Measurements from ENCODE around the gene NOSIP. TPM values are rescaled to one million over a fixed set of nuclear protein-coding genes. Genes with fewer than 3 reads are reported as not detected.
A peak's percentile ranks its signal among the peaks of the same experiment; 100 is the strongest.

NOSIP gene
- total and polyA plus RNA-seq, 5 experiments from 2014 or later, result 162 to 854 (median 662) TPM

DNA sequence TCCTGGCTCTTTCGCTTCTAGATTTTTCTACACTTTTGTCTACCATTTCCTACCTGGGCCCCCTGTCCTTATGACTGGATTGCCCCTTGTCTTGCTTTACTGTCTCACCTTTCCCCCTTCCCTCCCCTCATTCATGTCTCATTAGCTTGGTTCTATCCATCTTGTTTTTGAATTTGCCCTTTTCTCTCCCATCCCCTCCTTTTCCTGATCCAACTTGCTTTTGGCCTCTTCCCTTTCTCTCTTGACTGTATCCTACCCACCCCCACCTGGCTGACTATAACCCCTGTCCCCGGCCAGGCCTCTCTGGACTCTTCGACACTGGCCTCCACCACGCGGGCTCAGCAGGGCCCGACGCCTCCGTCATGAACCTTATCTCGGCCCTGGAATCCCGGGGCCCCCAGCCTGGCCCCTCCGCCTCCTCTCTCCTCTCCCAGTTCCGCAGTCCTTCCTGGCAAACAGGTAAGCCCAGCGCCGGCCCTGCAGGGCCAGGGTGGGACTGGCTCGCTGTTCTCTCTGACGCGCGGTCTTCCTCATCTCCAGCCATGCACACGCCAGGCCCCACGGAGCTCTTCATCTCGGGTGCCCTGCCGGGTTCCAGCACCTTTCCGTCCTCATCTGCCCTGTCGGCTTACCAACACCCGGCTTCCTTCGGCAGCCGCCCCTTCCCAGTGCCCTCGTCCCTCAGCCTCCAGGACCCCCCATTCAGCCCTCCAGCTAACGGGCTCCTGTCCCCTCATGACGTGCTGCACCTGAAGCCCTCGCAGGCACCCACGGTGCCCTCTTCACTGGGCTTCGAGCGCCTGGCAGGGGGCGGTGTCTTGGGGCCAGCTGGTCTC lies 14.0 kb upstream of the NOSIP start:
- H3K27ac Mint-ChIP-seq, result peak overlapping the region in 9 of 10 donors; percentile 89 to 97 (median 91)
- H3K27me3 Mint-ChIP-seq, result no peaks in the 10 kb centered on the region
- no peaks in the 10 kb centered on the region for H3K9me3 Mint-ChIP-seq
- POLR2A ChIA-PET, result interaction anchor here (0.5 to 11.9 kb wide), 6 partner anchors 16 to 275 kb away, joined by 3 to 180 read pairs (median 5); partner anchors contain the start of genes BCL2L12, IRF3, RRAS and SCAF1
- H3K4me1 Mint-ChIP-seq, result peaks cover 19 to 38% (median 31%) of the 10 kb centered on the region in 4 donors
- DNase-seq (no peak), ATAC-seq (no peak)
- H3K4me3 Mint-ChIP-seq, result peak overlapping the region; percentile 76 to 95 (median 88)
- H3K36me3 Mint-ChIP-seq, result peaks cover 0 to 30% (median 5%) of the 10 kb centered on the region in 3 donors

GRCh38 chr19:49593233-49594113 lies 13.1 kb upstream of the NOSIP start:
- no peaks in the 10 kb centered on the region for H3K9me3 Mint-ChIP-seq
- no peaks in the 10 kb centered on the region for H3K27me3 Mint-ChIP-seq
- POLR2A ChIA-PET, result interaction anchor here (0.5 to 11.9 kb wide), 16 partner anchors 10 to 276 kb away, joined by 3 to 180 read pairs (median 4); partner anchors contain the start of genes BCL2L12, IRF3, NOSIP and PNKP
- DNase-seq, result peak; percentile 85 to 96 (median 90)
- H3K36me3 Mint-ChIP-seq, result peaks cover 0 to 25% (median 5%) of the 10 kb centered on the region in 3 donors
- ATAC-seq, result peak; percentile 45 to 50
- peak overlapping the region; percentile 86 to 97 (median 90) for H3K4me3 Mint-ChIP-seq
- H3K27ac Mint-ChIP-seq, result peak overlapping the region; percentile 83 to 97 (median 91)
- H3K4me1 Mint-ChIP-seq, result peaks cover 23 to 46% (median 34%) of the 10 kb centered on the region in 4 donors

DNA sequence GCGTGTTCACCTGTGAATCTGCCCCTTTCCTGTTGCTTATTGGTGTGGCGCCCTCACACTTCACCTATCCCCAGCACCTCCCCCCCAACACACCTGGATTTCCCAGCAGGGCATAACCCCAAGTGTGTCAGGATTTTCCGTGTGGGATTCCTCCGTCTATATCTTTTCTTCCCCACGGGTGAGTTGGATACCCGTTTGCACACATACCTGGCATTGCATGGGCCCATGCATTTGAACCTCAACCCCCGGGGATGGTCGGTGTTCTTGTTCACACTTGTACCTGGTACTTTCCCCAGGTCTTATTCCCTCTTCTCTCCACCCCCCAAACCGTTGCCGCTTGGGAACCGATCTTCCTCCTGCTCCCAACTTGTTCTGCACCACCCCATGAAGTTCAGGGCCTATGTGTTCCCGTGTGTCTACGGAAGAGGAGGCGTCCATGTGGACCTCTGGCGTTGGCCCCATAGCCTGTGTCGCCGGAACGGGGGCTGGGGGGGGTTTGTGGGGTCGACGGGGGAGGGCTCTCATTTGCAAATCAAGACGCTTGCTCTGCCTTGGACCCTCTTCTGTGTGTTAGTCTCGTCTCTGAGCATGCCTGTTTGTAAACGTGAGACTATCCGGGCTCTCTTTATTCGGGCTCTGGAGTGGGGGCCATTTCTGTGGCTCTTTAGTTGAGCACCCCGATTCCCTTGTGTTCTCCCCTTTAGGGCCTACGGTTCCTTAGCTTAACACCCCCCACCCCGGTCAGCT lies 12.3 kb upstream of the NOSIP start:
- Mint-ChIP-seq H3K4me3 (peak overlapping the region; percentile 86 to 97 (median 90)), H3K9me3 (no peaks in the 10 kb centered on the region), H3K27ac (peak overlapping the region; percentile 55 to 97 (median 91)), H3K27me3 (no peaks in the 10 kb centered on the region), H3K4me1 (peaks cover 24 to 46% (median 34%) of the 10 kb centered on the region in 4 donors), H3K36me3 (peaks cover 0 to 18% (median 5%) of the 10 kb centered on the region in 3 donors)
- ATAC-seq (no peak), DNase-seq (peak in 4 of 10 donors; percentile 25 to 64 (median 42))
- POLR2A ChIA-PET, result interaction anchor here (0.6 to 11.9 kb wide), 15 partner anchors 9 to 367 kb away, joined by 3 to 180 read pairs (median 5); partner anchors contain the start of genes BCL2L12, IRF3, NOSIP and PRRG2

DNA sequence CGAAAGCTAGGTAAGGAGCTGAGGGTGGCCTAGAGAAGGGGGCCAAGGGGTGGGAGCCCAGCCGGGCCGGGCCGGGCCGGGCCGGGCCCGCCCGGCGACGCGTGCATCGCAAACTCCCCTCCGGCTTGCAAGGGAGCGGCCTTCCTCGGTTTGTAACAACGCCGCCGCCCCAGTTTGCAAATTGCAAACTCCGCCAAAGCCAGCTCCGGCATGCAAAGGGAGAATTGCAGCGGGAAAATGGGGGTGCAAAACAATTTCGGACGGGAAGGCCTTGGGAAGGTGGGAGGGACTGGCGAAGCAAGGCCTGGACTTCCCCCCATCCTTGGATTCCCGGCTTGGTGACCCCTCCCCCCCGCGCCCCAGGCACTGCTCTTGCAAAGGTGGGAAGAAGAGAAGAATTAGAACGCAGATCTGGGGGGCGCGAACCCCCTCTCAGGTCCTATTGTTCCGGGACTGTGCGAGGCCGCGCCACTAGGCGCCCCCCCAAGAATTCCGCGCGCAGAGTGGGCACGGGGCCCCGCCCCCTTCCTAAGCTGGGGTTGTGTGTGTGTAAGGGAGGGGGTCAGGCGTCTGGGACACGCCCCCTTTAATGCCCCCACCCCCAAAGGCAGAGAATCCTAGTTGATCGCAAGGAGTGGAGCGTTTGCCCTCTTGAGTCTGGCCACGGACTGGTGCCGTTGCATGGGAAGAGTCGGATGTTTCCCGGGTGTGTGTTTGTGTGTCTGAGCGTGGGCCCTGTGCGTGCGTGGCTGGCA lies 11.6 kb upstream of the NOSIP start:
- H3K4me1 Mint-ChIP-seq, result peaks cover 24 to 46% (median 34%) of the 10 kb centered on the region in 4 donors
- no peak for ATAC-seq

GRCh38 chr19:49590971-49591730 lies 10.8 kb upstream of the NOSIP start, which contains the start of gene PRR12:
Gene PRR12, plus strand, starts transcription at chr19:49591182. Its CDS starts 473 bp downstream, at chr19:49591655.
- DNase-seq, result peak; percentile 57 to 90 (median 76)
- H3K4me1 Mint-ChIP-seq, result peaks cover 24 to 46% (median 34%) of the 10 kb centered on the region in 4 donors
- no peaks in the 10 kb centered on the region for H3K27me3 Mint-ChIP-seq
- POLR2A ChIA-PET, result interaction anchor here (0.6 to 11.9 kb wide), 26 partner anchors 11 to 874 kb away, joined by 3 to 180 read pairs (median 6); partner anchors contain the start of genes AKT1S1, BCL2L12, IRF3 and NOSIP
- peak within 1 kb of the TSS; percentile 55 to 97 (median 93) for H3K27ac Mint-ChIP-seq
- H3K9me3 Mint-ChIP-seq, result no peaks in the 10 kb centered on the region
- H3K4me3 Mint-ChIP-seq, result peak within 1 kb of the TSS; percentile 86 to 97 (median 92)
- H3K36me3 Mint-ChIP-seq, result peaks cover 0 to 16% (median 5%) of the 10 kb centered on the region in 3 donors
- ATAC-seq, result peak; percentile 9 to 21

More for the DNA sequence above, 11.6 kb upstream of the NOSIP start:
- no peaks in the 10 kb centered on the region for H3K27me3 Mint-ChIP-seq
- no peaks in the 10 kb centered on the region for H3K9me3 Mint-ChIP-seq
- peak overlapping the region; percentile 55 to 97 (median 91) for H3K27ac Mint-ChIP-seq
- peak; percentile 30 to 75 (median 51) for DNase-seq
- POLR2A ChIA-PET, result interaction anchor here (0.9 to 11.9 kb wide), 8 partner anchors 11 to 366 kb away, joined by 3 to 180 read pairs (median 26); partner anchors contain the start of genes BCL2L12, IRF3, NOSIP and PRRG2
- H3K4me3 Mint-ChIP-seq, result peak overlapping the region; percentile 86 to 97 (median 92)
- peaks cover 0 to 16% (median 5%) of the 10 kb centered on the region in 3 donors for H3K36me3 Mint-ChIP-seq

DNA sequence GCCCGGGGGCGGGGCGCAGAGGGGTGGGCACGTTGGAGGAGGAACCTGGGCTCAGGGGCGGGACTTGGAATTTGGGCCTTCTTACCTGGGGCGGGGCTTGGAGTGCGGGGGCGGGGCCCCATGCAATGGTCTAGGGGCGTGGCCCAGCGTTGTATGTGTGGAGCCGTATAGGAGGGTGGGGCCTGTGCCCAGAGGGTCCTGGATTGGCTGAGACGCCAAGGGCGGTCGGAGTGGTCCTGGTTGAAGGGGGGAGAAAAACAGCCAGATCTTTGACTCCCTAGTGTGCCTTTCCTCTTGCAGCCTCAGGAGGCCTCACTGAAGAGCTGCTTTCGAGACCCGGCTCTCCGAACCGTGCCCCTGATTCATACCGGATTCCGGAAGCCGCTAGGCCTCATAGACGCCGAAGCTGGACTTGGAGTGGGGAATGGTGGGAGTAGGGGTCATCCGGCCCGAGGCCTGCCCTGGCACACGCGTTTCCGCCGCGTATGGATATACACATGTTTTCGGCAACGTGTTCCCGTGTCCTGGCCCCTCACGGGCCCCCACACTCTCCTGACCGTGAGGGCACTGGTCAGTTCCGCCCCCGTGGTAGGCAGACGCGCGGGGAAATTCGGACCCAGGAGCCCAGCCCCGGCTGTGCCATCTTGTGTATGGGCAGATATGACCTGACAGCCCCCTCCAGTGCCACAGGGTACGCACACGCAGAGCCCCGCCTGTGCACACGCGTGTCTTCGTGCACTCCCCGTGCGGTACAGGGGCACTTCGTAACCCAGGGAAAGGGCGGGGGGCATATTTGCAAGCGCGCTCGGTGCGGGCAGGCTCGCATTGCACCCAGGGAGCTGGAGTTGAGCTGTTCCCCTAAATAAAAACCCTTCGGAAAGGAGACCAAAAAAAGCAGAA lies 10.0 kb upstream of the NOSIP start:
- H3K27ac Mint-ChIP-seq, result peak overlapping the region; percentile 34 to 97 (median 92)
- DNase-seq (peak; percentile 89 to 99 (median 98)), ATAC-seq (peak; percentile 78 to 82)
- H3K36me3 Mint-ChIP-seq, result peaks cover 0 to 16% (median 5%) of the 10 kb centered on the region in 3 donors
- H3K4me1 Mint-ChIP-seq, result peaks cover 22 to 46% (median 34%) of the 10 kb centered on the region in 4 donors
- H3K4me3 Mint-ChIP-seq, result peak overlapping the region; percentile 86 to 97 (median 92)
- H3K27me3 Mint-ChIP-seq, result no peaks in the 10 kb centered on the region
- no peaks in the 10 kb centered on the region for H3K9me3 Mint-ChIP-seq
- POLR2A ChIA-PET, result interaction anchor here (0.6 to 11.9 kb wide), 27 partner anchors 10 to 873 kb away, joined by 3 to 180 read pairs (median 5); partner anchors contain the start of genes AKT1S1, BCL2L12, IRF3 and NOSIP

- peak in 1 of 10 donors; percentile 21 for DNase-seq
- H3K27me3 Mint-ChIP-seq, result no peaks in the 10 kb centered on the region
- H3K27ac Mint-ChIP-seq, result peak overlapping the region; percentile 34 to 97 (median 88)
- H3K4me1 Mint-ChIP-seq, result peaks cover 20 to 41% (median 33%) of the 10 kb centered on the region in 4 donors
- ATAC-seq, result no peak
- POLR2A ChIA-PET, result interaction anchor here (0.5 to 11.9 kb wide), 19 partner anchors 9 to 287 kb away, joined by 3 to 180 read pairs (median 6); partner anchors contain the start of genes AKT1S1, BCL2L12, IRF3 and NOSIP
- H3K4me3 Mint-ChIP-seq, result peak overlapping the region in 2 of 10 donors; percentile 2 to 87
- peaks cover 0 to 11% (median 5%) of the 10 kb centered on the region in 3 donors for H3K36me3 Mint-ChIP-seq
- no peaks in the 10 kb centered on the region for H3K9me3 Mint-ChIP-seq
Observed at GRCh38 chr19:49589502-49589905, 9.1 kb upstream of the NOSIP start.

GRCh38 chr19:49588365-49589122 lies 8.2 kb upstream of the NOSIP start:
- Mint-ChIP-seq H3K9me3 (no peaks in the 10 kb centered on the region), H3K27ac (peak overlapping the region in 9 of 10 donors; percentile 9 to 94 (median 81)), H3K27me3 (no peaks in the 10 kb centered on the region), H3K36me3 (peaks cover 0 to 2% (median 2%) of the 10 kb centered on the region in 3 donors), H3K4me3 (peak overlapping the region in 2 of 10 donors; percentile 8 to 47), H3K4me1 (peaks cover 11 to 32% (median 24%) of the 10 kb centered on the region in 4 donors)
- ATAC-seq (peak in 1 of 2 donors; percentile 15), DNase-seq (peak in 5 of 10 donors; percentile 33 to 63 (median 38))
- POLR2A ChIA-PET, result interaction anchor here (0.5 to 11.9 kb wide), 5 partner anchors 19 to 244 kb away, joined by 3 to 180 read pairs (median 26); partner anchors contain the start of genes RRAS and SCAF1
